NB4 (cell line): ENCODE data around the gene ENAH.

Source experiments
- CTCF ChIP-seq: IDR thresholded peaks from one replicate; pipeline ENCODE4 v1.5.1; 2012; ENCODE audit warnings: low read depth, low read length
- POLR2A ChIP-seq: IDR thresholded peaks from 2 replicates; pipeline ENCODE4 v1.6.1; 2011; ENCODE audit warnings: mild to moderate bottlenecking; ENCODE audit not compliant: insufficient read length; ENCODE audit errors: extremely low read depth

- TF ChIP-seq CTCF (no peak), POLR2A (no peak)
These were observed 103.1 kb downstream of the ENAH start for GRCh38 chr1:225549821-225550220.
